Activated CD4-positive, alpha-beta memory T cell treated with anti-CD3 and anti-CD28 coated beads for 36 hours (primary cell): Measurements from ENCODE around the gene CSPG4. TPM values are rescaled to one million over a fixed set of nuclear protein-coding genes. Genes with fewer than 3 reads are reported as not detected.

Source experiments
- total RNA-seq, 2 experiments: library from RNA; stranded (reverse); gene quantifications; one replicate each; pipeline ENCODE4 v1.2.3, GENCODE V29; 2021

CSPG4 gene
- total RNA-seq, 2 experiments from 2014 or later = not detected

Other genes with a start within 250 kb of the CSPG4 start
- 10 to 100 TPM; 19.2 to 20.9 TPM for gene PTPN9, start 133.5 kb downstream of the CSPG4 start, total RNA-seq
- 10 to 100 TPM; 33.4 to 34.2 TPM for gene SNUPN, start 87.1 kb downstream of the CSPG4 start, total RNA-seq
- gene IMP3, start 72.6 kb downstream of the CSPG4 start, total RNA-seq = 10 to 100 TPM; 71.7 to 72.4 TPM
- gene SNX33, start 64.9 kb downstream of the CSPG4 start, total RNA-seq = 1 to 10 TPM; 3.0 to 3.2 TPM
- 10 to 100 TPM; 19.7 to 19.8 TPM for gene UBE2Q2, start 130.6 kb upstream of the CSPG4 start, total RNA-seq
- 10 to 100 TPM; 66.7 to 67.4 TPM for gene FBXO22, start 191.0 kb upstream of the CSPG4 start, total RNA-seq